Endothelial cell (in vitro differentiated cells): ENCODE results near the gene RCC1. TPM values are rescaled to one million over a fixed set of nuclear protein-coding genes. Genes with fewer than 3 reads are reported as not detected.
"Not testable (repeated sequence)": the region's sequence is repeated elsewhere in the genome, so short reads cannot be mapped to it uniquely, and the experiment has no call there.

Source experiments
- DNase-seq: peaks from one replicate; pipeline ENCODE4 v3.0.0; 2021; ENCODE audit warnings: low spot score
- H3K27ac Mint-ChIP-seq: one replicate; pipeline ENCODE4 v1.8.0; 2021; ENCODE audit warnings: mixed read lengths, inconsistent platforms; ENCODE audit not compliant: unreplicated experiment
- H3K27me3 Mint-ChIP-seq: one replicate; pipeline ENCODE4 v1.8.0; 2021; ENCODE audit warnings: mild to moderate bottlenecking, moderate library complexity, mixed read lengths, inconsistent platforms; ENCODE audit not compliant: unreplicated experiment
- H3K36me3 Mint-ChIP-seq: one replicate; pipeline ENCODE4 v1.8.0; 2021; ENCODE audit warnings: mild to moderate bottlenecking, low read depth, mixed read lengths, inconsistent platforms; ENCODE audit not compliant: unreplicated experiment
- H3K4me1 Mint-ChIP-seq: one replicate; pipeline ENCODE4 v1.8.0; 2021; ENCODE audit warnings: mild to moderate bottlenecking, mixed read lengths, inconsistent platforms; ENCODE audit not compliant: unreplicated experiment
- H3K4me3 Mint-ChIP-seq: one replicate; pipeline ENCODE4 v1.8.0; 2021; ENCODE audit warnings: mild to moderate bottlenecking, mixed read lengths, inconsistent platforms; ENCODE audit not compliant: unreplicated experiment
- H3K9me3 Mint-ChIP-seq: one replicate; pipeline ENCODE4 v1.8.0; 2021; ENCODE audit warnings: mixed read lengths, inconsistent platforms; ENCODE audit not compliant: unreplicated experiment
- total RNA-seq: library from RNA; stranded (reverse); fragmentation: NEBNext Ultra II Directional; extraction: Animal tissue kit (Norgen Biotek cat#: 25700); gene quantifications from one replicate; pipeline ENCODE4 v1.2.1, GENCODE V29; 2021; ENCODE audit not compliant: unreplicated experiment
- TF ChIP-seq, protein P1 (sequence below): fragments of 200-600 bp; sonication (generic); IDR thresholded peaks from one replicate; pipeline ENCODE4 v1.5.0; 2021; ENCODE audit warnings: antibody characterized with exemption; ENCODE audit not compliant: unreplicated experiment

The RCC1 gene
- total RNA-seq, 1 donor from 2014 or later: 21.9 TPM

DNA sequence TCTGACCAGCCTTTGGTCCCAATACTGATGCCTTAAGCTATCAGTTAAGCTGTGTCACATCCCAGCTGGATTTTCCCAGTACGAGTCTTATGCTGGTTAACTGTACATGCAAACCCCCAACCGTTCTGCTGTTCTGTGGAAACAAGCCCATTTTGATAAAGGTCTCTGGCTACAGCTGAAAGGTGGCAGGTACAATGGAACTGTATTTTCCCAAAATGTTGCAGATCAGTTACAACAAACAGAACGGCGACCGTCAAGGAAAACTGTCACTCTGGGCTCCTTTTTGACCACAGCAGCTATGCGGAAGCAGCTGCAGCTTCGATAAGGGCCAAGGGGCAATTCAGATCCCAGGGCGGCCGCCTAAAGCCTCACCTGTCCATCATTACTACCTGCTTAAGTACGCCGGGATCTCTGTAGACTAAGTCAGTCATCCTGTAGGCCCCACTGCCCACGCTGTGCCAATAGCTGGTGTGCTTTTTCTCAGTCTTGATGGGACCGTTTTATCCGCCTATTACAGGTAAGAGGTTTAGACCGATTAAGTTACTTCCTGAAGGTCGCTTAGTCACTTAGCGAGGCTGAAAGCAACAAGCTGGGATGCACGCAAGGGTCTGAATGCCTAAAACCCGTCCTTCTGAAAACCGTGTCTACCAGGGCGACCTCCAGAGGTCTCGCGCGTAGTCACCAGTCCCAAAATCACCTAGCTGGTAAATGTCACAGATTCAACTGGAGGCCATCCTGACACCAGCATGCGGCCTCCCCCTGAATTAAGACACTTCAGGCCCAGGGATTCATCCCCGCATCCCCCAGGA lies 75.1 kb downstream of the RCC1 start:
- no peak for DNase-seq
- Mint-ChIP-seq H3K9me3 (no peaks in the 10 kb centered on the region), H3K27ac (peak overlapping the region; percentile 30), H3K36me3 (peaks cover 24% of the 10 kb centered on the region), H3K27me3 (peaks cover 8% of the 10 kb centered on the region), H3K4me3 (peak overlapping the region; percentile 97), H3K4me1 (peaks cover 29% of the 10 kb centered on the region)
- TF ChIP-seq, protein P1, sequence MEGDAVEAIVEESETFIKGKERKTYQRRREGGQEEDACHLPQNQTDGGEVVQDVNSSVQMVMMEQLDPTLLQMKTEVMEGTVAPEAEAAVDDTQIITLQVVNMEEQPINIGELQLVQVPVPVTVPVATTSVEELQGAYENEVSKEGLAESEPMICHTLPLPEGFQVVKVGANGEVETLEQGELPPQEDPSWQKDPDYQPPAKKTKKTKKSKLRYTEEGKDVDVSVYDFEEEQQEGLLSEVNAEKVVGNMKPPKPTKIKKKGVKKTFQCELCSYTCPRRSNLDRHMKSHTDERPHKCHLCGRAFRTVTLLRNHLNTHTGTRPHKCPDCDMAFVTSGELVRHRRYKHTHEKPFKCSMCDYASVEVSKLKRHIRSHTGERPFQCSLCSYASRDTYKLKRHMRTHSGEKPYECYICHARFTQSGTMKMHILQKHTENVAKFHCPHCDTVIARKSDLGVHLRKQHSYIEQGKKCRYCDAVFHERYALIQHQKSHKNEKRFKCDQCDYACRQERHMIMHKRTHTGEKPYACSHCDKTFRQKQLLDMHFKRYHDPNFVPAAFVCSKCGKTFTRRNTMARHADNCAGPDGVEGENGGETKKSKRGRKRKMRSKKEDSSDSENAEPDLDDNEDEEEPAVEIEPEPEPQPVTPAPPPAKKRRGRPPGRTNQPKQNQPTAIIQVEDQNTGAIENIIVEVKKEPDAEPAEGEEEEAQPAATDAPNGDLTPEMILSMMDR: no peak

DNA sequence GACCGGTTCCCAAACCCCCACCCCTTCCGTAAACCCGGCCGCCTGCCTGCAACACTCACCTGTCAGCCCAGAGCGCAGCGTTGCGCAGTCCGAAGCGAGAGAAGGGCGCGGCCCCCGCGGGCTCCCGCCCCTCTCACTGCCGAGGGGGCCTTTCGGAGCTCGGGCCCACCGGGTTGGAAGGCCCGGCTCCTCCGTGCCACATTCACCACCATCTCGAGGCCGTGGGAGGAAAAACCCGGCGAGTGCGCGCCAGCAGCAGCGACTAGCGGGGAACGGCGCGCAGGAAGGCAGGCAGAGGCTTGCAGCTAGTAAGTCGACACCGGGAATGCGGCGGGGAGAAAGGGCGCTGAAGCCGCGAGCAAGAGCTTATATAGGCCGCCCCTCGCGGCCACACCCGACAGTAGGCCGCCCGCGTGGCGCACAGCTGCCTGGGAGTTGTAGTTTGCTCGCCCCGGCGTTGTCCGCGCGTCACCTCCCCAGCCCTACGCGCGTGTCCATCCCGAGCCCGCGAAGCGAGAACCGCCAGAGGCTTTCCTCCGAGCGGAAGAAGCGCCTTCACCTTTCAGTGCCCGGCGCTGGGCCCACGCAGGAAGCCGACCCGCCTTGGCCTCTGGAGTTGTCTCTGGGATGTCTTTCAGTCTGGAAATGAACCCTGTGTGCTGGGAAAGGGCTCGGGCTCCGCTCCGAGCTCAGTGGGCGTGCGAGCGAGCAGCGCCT lies 75.8 kb downstream of the RCC1 start:
- peaks cover 8% of the 10 kb centered on the region for H3K27me3 Mint-ChIP-seq
- no peaks in the 10 kb centered on the region for H3K9me3 Mint-ChIP-seq
- TF ChIP-seq, protein P1: no peak
- H3K4me1 Mint-ChIP-seq: peaks cover 29% of the 10 kb centered on the region
- peaks cover 24% of the 10 kb centered on the region for H3K36me3 Mint-ChIP-seq
- DNase-seq: peak; percentile 95
- H3K27ac Mint-ChIP-seq: peak overlapping the region; percentile 80
- H3K4me3 Mint-ChIP-seq: peak overlapping the region; percentile 97

DNA sequence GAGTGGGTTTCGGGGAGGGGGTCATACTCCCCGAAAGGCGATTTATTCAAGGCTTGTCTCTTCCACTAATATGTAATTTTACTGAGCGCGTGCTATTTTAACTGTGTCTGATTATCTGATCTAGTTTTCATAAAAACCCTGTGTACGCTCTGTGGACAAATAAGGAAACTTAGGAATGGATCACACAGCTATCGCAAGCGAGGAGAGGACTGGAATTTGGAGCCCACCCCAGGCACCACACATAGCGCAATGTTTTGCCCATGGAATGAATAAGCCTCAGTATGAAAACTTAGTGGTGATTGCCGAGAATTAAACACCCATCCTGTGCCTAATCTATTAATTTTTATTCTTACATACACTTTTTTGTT lies 76.4 kb downstream of the RCC1 start:
- TF ChIP-seq, protein P1: no peak
- peaks cover 29% of the 10 kb centered on the region for H3K4me1 Mint-ChIP-seq
- peak overlapping the region; percentile 80 for H3K27ac Mint-ChIP-seq
- H3K4me3 Mint-ChIP-seq: peak overlapping the region; percentile 97
- H3K36me3 Mint-ChIP-seq: peaks cover 24% of the 10 kb centered on the region
- peaks cover 10% of the 10 kb centered on the region for H3K27me3 Mint-ChIP-seq
- H3K9me3 Mint-ChIP-seq: no peaks in the 10 kb centered on the region
- DNase-seq: no peak

DNA sequence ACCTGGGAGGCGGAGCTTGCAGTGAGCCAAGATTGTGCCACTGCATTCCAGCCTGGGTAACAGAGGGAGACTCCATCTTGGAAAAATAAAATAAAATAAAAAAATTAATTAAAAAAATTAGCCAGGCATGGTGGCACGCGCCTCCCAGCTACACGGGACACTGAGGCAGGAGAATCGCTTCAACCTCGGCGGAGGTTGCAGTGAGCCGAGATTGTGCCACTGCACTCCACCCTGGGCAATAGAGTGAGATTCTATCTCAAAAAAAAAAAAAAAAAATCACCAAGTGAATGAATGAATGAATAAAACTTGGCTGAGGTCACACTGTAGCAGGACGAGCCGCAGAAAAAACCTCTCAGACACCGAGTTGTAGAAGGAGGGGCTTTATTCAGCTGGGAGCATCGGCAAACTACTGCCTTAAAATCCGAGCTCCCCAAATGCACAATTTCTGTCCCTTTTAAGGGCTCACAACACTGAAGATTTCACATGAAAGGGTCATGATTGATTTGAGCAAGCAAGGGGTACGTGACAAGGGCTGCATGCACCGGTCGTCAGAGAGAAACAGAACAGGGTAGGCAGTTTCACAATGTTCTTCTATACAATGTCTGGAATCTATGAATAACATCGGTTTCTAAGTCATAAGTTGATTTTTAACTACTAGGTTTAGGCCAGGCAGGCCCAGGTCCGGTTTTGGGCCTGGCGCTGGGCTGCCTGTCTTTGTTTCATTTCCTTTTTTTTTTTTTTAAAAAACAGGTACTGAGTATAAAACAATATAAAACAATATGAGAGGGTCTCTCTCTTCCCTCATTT lies 80.9 kb downstream of the RCC1 start:
- H3K4me1 Mint-ChIP-seq: peaks cover 11% of the 10 kb centered on the region
- H3K27ac Mint-ChIP-seq, H3K9me3 Mint-ChIP-seq, H3K27me3 Mint-ChIP-seq, H3K4me3 Mint-ChIP-seq, H3K36me3 Mint-ChIP-seq, DNase-seq: not testable (repeated sequence)

Other genes starting within 250 kb of the RCC1 start
- 31.0 TPM for gene SESN2, start 246.5 kb upstream of the RCC1 start, total RNA-seq
- gene MED18, start 177.0 kb upstream of the RCC1 start, total RNA-seq: 12.4 TPM
- 56.6 TPM for gene PHACTR4, start 136.3 kb upstream of the RCC1 start, total RNA-seq
- 39.6 TPM for gene TRNAU1AP, start 47.0 kb downstream of the RCC1 start, total RNA-seq
- gene RAB42, start 86.2 kb downstream of the RCC1 start, total RNA-seq: not detected
- 17.0 TPM for gene TAF12, start 137.0 kb downstream of the RCC1 start, total RNA-seq
- not detected for gene RNU11, start 142.6 kb downstream of the RCC1 start, total RNA-seq
- gene GMEB1, start 162.7 kb downstream of the RCC1 start, total RNA-seq: 22.7 TPM
- 118 TPM for gene YTHDF2, start 230.9 kb downstream of the RCC1 start, total RNA-seq